Common myeloid progenitor, CD34-positive (primary cell): ENCODE measurements around the gene LYSMD1.
A peak's percentile ranks its signal among the peaks of the same experiment; 100 is the strongest.

Experiments
- CTCF ChIA-PET: fragments of 350-600 bp; sonication (Branson Sonifier 250); formaldehyde crosslinking; loops from one replicate; lab custom pipeline; 2021; ENCODE audit warnings: antibody characterized with exemption; lab: Charles Lee
- POLR2A ChIA-PET: fragments of 350-600 bp; sonication (Branson Sonifier 250); formaldehyde crosslinking; loops from one replicate; lab custom pipeline; 2021; ENCODE audit warnings: antibody characterized with exemption; lab: Charles Lee
- DNase-seq, 3 donors: peaks; one replicate each; pipeline versions ENCODE4 v3.0.0 to v3.0.0-alpha.2; 2013
- H3K27ac ChIP-seq, 2 experiments: 1 replicate in 1 of 2; 2 replicates in 1 of 2; pipeline ENCODE4 v1.7.0; 2013; ENCODE audit warnings: inconsistent platforms in 2 of 2, low read length in 2 of 2, mild to moderate bottlenecking in 2 of 2, low read depth in 1 of 2, moderate library complexity in 1 of 2; ENCODE audit not compliant: severe bottlenecking in 2 of 2, insufficient read depth in 1 of 2, poor library complexity in 1 of 2
- H3K27me3 ChIP-seq, 5 experiments: replicated peaks in 2 of 5; 1 replicate in 3 of 5; 2 replicates in 2 of 5; pipeline versions ENCODE4 v1.6.1 to v1.7.0; 2013; ENCODE audit warnings: low read length in 4 of 5, mild to moderate bottlenecking in 2 of 5, moderate library complexity in 2 of 5, inconsistent platforms in 1 of 5; ENCODE audit not compliant: insufficient read depth in 5 of 5, control insufficient read depth in 4 of 5
- H3K36me3 ChIP-seq, 4 experiments: 1 replicate in 2 of 4; 2 replicates in 2 of 4; pipeline versions ENCODE4 v1.6.1 to v1.7.0; 2013; ENCODE audit warnings: low read length in 3 of 4, control low read depth in 1 of 4, mild to moderate bottlenecking in 1 of 4; ENCODE audit not compliant: control insufficient read depth in 4 of 4, insufficient read depth in 4 of 4
- H3K4me1 ChIP-seq, 4 experiments: 1 replicate in 3 of 4; 2 replicates in 1 of 4; pipeline versions ENCODE4 v1.6.1 to v1.7.1; 2013; ENCODE audit warnings: low read length in 3 of 4, mild to moderate bottlenecking in 3 of 4, control low read depth in 1 of 4, inconsistent platforms in 1 of 4, moderate library complexity in 1 of 4; ENCODE audit not compliant: control insufficient read depth in 4 of 4, insufficient read depth in 4 of 4; ENCODE audit errors: control extremely low read depth in 1 of 4
- H3K4me3 ChIP-seq, 7 experiments: 1 replicate in 4 of 7; 2 replicates in 3 of 7; pipeline versions ENCODE4 v1.5.1 to v1.7.0; 2013; ENCODE audit warnings: mild to moderate bottlenecking in 7 of 7, low read length in 6 of 7, moderate library complexity in 6 of 7, inconsistent platforms in 2 of 7, low read depth in 2 of 7, control low read depth in 1 of 7; ENCODE audit not compliant: insufficient read depth in 4 of 7, control insufficient read depth in 1 of 7; ENCODE audit errors: extremely low read depth in 1 of 7
- H3K9me3 ChIP-seq, 5 experiments: 1 replicate in 4 of 5; 2 replicates in 1 of 5; pipeline versions ENCODE4 v1.6.1 to v1.7.1; 2013; ENCODE audit warnings: low read length in 4 of 5, mild to moderate bottlenecking in 2 of 5, inconsistent platforms in 1 of 5, low read depth in 1 of 5, moderate library complexity in 1 of 5; ENCODE audit not compliant: control insufficient read depth in 4 of 5, insufficient read depth in 2 of 5; ENCODE audit errors: control extremely low read depth in 1 of 5
- WGBS: methylation state at CpG from one replicate; pipeline ENCODE4 v1.1.5; 2013; ENCODE audit not compliant: insufficient coverage; 5-methylcytosine and 5-hydroxymethylcytosine counted together

Gene LYSMD1

GRCh38 chr1:151147665-151148064 is 18.0 kb downstream of the LYSMD1 start:
- no peaks in the 10 kb centered on the region for H3K9me3 ChIP-seq
- 100% methylated on average over 1 of the region's 2 CpGs for WGBS
- ChIA-PET POLR2A (no interaction called here), CTCF (interaction anchor here (1.2 kb wide), 1 partner anchor 9 kb away, joined by 3 read pairs; the partner anchor contains the start of gene TNFAIP8L2)
- peaks cover 0 to 36% (median 25%) of the 10 kb centered on the region in 4 experiments for H3K4me1 ChIP-seq
- no peak for DNase-seq
- H3K36me3 ChIP-seq = no peaks in the 10 kb centered on the region
- H3K27ac ChIP-seq = no peak overlapping the region
- peak overlapping the region in 2 of 7 experiments; percentile 80 for H3K4me3 ChIP-seq
- H3K27me3 ChIP-seq = peaks cover 0 to 13% (median 0%) of the 10 kb centered on the region in 5 experiments

- H3K27me3 ChIP-seq = peaks cover 0 to 13% (median 0%) of the 10 kb centered on the region in 5 experiments
- H3K4me3 ChIP-seq = peak overlapping the region; percentile 59 to 89 (median 80)
- ChIA-PET CTCF (interaction anchor here (1.2 kb wide), 1 partner anchor 10 kb away, joined by 3 read pairs; the partner anchor contains the start of gene TNFAIP8L2), POLR2A (no interaction called here)
- WGBS = 27% methylated on average over 3 of the region's 7 CpGs
- no peak for DNase-seq
- peaks cover 0 to 36% (median 25%) of the 10 kb centered on the region in 4 experiments for H3K4me1 ChIP-seq
- no peaks in the 10 kb centered on the region for H3K9me3 ChIP-seq
- no peaks in the 10 kb centered on the region for H3K36me3 ChIP-seq
- H3K27ac ChIP-seq = no peak overlapping the region
Observed at GRCh38 chr1:151147132-151147503, 18.6 kb downstream of the LYSMD1 start.

- DNase-seq = peak; percentile 73 to 87 (median 83)
- Histone ChIP-seq H3K4me3 (peak within 1 kb of the TSS; percentile 59 to 89 (median 80)), H3K27ac (no peak within 1 kb of the TSS), H3K27me3 (peaks cover 0 to 13% (median 0%) of the 10 kb centered on the region in 5 experiments), H3K4me1 (peaks cover 0 to 36% (median 25%) of the 10 kb centered on the region in 4 experiments), H3K9me3 (no peaks in the 10 kb centered on the region), H3K36me3 (no peaks in the 10 kb centered on the region)
- ChIA-PET POLR2A (no interaction called here), CTCF (no interaction called here)
- WGBS = under 1% methylated on average over 55 of the region's 61 CpGs
Observed at GRCh38 chr1:151146412-151147131, 19.1 kb downstream of the LYSMD1 start, which contains the start of gene SEMA6C. Gene SEMA6C, minus strand, starts transcription at chr1:151146631. Its CDS starts 4,010 bp downstream, at chr1:151142621.

- no peak for DNase-seq
- Histone ChIP-seq H3K9me3 (no peaks in the 10 kb centered on the region), H3K4me3 (peak overlapping the region; percentile 59 to 89 (median 80)), H3K27ac (no peak overlapping the region), H3K27me3 (peaks cover 0 to 13% (median 0%) of the 10 kb centered on the region in 5 experiments), H3K4me1 (peaks cover 0 to 36% (median 25%) of the 10 kb centered on the region in 4 experiments), H3K36me3 (peaks cover 0 to 3% (median 0%) of the 10 kb centered on the region in 4 experiments)
- POLR2A ChIA-PET = no interaction called here
- CTCF ChIA-PET = interaction anchor here (1.2 kb wide), 1 partner anchor 46 kb away, joined by 5 read pairs; no protein-coding TSS in a partner anchor
- WGBS = under 1% methylated on average over 26 of the region's 26 CpGs
Observed at GRCh38 chr1:151146072-151146411, 19.7 kb downstream of the LYSMD1 start.

GRCh38 chr1:151145304-151146071 is 20.2 kb downstream of the LYSMD1 start:
- DNase-seq = peak in 1 of 3 donors; percentile 33
- Histone ChIP-seq H3K27me3 (peaks cover 0 to 13% (median 0%) of the 10 kb centered on the region in 5 experiments), H3K9me3 (no peaks in the 10 kb centered on the region), H3K36me3 (peaks cover 0 to 3% (median 0%) of the 10 kb centered on the region in 4 experiments), H3K4me3 (peak overlapping the region; percentile 59 to 89 (median 80)), H3K4me1 (peaks cover 0 to 36% (median 25%) of the 10 kb centered on the region in 4 experiments), H3K27ac (no peak overlapping the region)
- POLR2A ChIA-PET = interaction anchor here (1.0 kb wide), 1 partner anchor 12 kb away, joined by 4 read pairs; no protein-coding TSS in a partner anchor
- CTCF ChIA-PET = interaction anchor here (0.7 to 5.6 kb wide), 5 partner anchors 10 to 46 kb away, joined by 4 to 26 read pairs (median 7); partner anchors contain the start of gene TNFAIP8L2
- 24% methylated on average over 36 of the region's 43 CpGs for WGBS

GRCh38 chr1:151144474-151145303 is 21.0 kb downstream of the LYSMD1 start:
- WGBS = 100% methylated on average over 1 of the region's 7 CpGs
- Histone ChIP-seq H3K27ac (no peak overlapping the region), H3K4me3 (peak overlapping the region in 3 of 7 experiments; percentile 50 to 89 (median 83)), H3K36me3 (peaks cover 0 to 7% (median 0%) of the 10 kb centered on the region in 4 experiments), H3K9me3 (no peaks in the 10 kb centered on the region), H3K4me1 (peaks cover 0 to 36% (median 25%) of the 10 kb centered on the region in 4 experiments), H3K27me3 (peaks cover 0 to 13% (median 0%) of the 10 kb centered on the region in 5 experiments)
- ChIA-PET CTCF (interaction anchor here (0.6 to 5.6 kb wide), 8 partner anchors 9 to 45 kb away, joined by 3 to 26 read pairs (median 4); partner anchors contain the start of gene TNFAIP8L2), POLR2A (interaction anchor here (1.0 kb wide), 1 partner anchor 13 kb away, joined by 4 read pairs; no protein-coding TSS in a partner anchor)
- no peak for DNase-seq
